H1 (cell line): ENCODE data around the gene CD151. TPM values are rescaled to one million over a fixed set of nuclear protein-coding genes. Genes with fewer than 3 reads are reported as not detected.

Experiments
- CTCF ChIA-PET: fragments of 300-600 bp; sonication (Branson Sonifier 250); formaldehyde crosslinking; loops from one replicate; lab custom pipeline; 2021; ENCODE audit not compliant: partially characterized antibody; lab: Charles Lee
- POLR2A ChIA-PET: fragments of 300-600 bp; sonication (Branson Sonifier 250); formaldehyde crosslinking; loops from one replicate; lab custom pipeline; 2021; ENCODE audit warnings: inconsistent platforms; ENCODE audit not compliant: partially characterized antibody; lab: Charles Lee
- DNase-seq, 2 experiments: peaks; one replicate each; pipeline versions ENCODE4 v3.0.0 to v3.0.0-alpha.2; 2010 to 2022; ENCODE audit warnings: low spot score in 2 of 2, low read depth in 1 of 2, mixed read lengths in 1 of 2
- FAIRE-seq: peaks from 2 replicates; lab custom pipeline; 2011; peaks lifted over from hg19 to GRCh38; lab: Jason Lieb, UNC
- H2AFZ ChIP-seq: 2 replicates; pipeline ENCODE4 v1.8.1; 2012; ENCODE audit warnings: low read length, inconsistent platforms
- H2AK5ac ChIP-seq: 2 replicates; pipeline ENCODE4 v1.6.1; 2013; ENCODE audit warnings: low read depth, low read length
- H2BK120ac ChIP-seq: replicated peaks from 2 replicates; pipeline ENCODE3; 2013; ENCODE audit warnings: low read depth, low read length, inconsistent platforms
- H2BK12ac ChIP-seq: 2 replicates; pipeline ENCODE4 v1.6.1; 2013; ENCODE audit warnings: low read depth, low read length
- H2BK15ac ChIP-seq: 2 replicates; pipeline ENCODE4 v1.6.1; 2013; ENCODE audit warnings: low read length
- H2BK20ac ChIP-seq: 2 replicates; pipeline ENCODE4 v1.6.1; 2013; ENCODE audit warnings: low read length
- H2BK5ac ChIP-seq: 2 replicates; pipeline ENCODE4 v1.6.1; 2013; ENCODE audit warnings: low read depth, low read length
- H3K14ac ChIP-seq: 2 replicates; pipeline ENCODE4 v1.6.1; 2013; ENCODE audit warnings: inconsistent platforms; ENCODE audit not compliant: insufficient read length
- H3K18ac ChIP-seq: 2 replicates; pipeline ENCODE4 v1.6.1; 2013; ENCODE audit warnings: low read length; ENCODE audit errors: extremely low read depth
- H3K23ac ChIP-seq: 2 replicates; pipeline ENCODE4 v1.6.1; 2013; ENCODE audit warnings: inconsistent platforms; ENCODE audit not compliant: insufficient read length
- H3K23me2 ChIP-seq: 2 replicates; pipeline ENCODE4 v1.6.1; 2013; ENCODE audit warnings: low read depth, low read length
- H3K27ac ChIP-seq: 2 replicates; pipeline ENCODE4 v1.6.1; 2011; ENCODE audit warnings: low read depth, low read length, inconsistent platforms
- H3K27me3 ChIP-seq, 4 experiments: replicated peaks in 1 of 4; 1 replicate in 1 of 4; 2 replicates in 3 of 4; pipeline versions ENCODE4 v1.6.1 to v1.8.1; 2011 to 2013; ENCODE audit warnings: low read length in 3 of 4, mild to moderate bottlenecking in 3 of 4, inconsistent platforms in 2 of 4, mixed read lengths in 2 of 4, moderate library complexity in 1 of 4; ENCODE audit not compliant: control insufficient read depth in 3 of 4, insufficient read depth in 3 of 4; ENCODE audit errors: extremely low read depth in 1 of 4
- H3K36me3 ChIP-seq, 4 experiments: 2 replicates each; pipeline versions ENCODE4 v1.6.1 to v1.8.1; 2011 to 2013; ENCODE audit warnings: mild to moderate bottlenecking in 4 of 4, low read length in 3 of 4, moderate library complexity in 2 of 4, control low read depth in 1 of 4, inconsistent platforms in 1 of 4; ENCODE audit not compliant: insufficient read depth in 4 of 4, control insufficient read depth in 2 of 4
- H3K4ac ChIP-seq: replicated peaks from 2 replicates; pipeline ENCODE3; 2013; ENCODE audit warnings: low read length, low read depth, mixed read lengths, inconsistent platforms; ENCODE audit not compliant: insufficient read length
- H3K4me1 ChIP-seq, 4 experiments: replicated peaks in 1 of 4; 1 replicate in 1 of 4; 2 replicates in 3 of 4; pipeline versions ENCODE4 v1.6.1 to v1.8.1; 2011 to 2013; ENCODE audit warnings: low read length in 3 of 4, inconsistent platforms in 2 of 4, mixed read lengths in 1 of 4; ENCODE audit not compliant: insufficient read depth in 4 of 4, control insufficient read depth in 3 of 4
- H3K4me2 ChIP-seq, 2 experiments: 2 replicates each; pipeline versions ENCODE4 v1.6.1 to v1.8.1; 2011 to 2013; ENCODE audit warnings: low read depth in 2 of 2, low read length in 2 of 2, control low read depth in 1 of 2, inconsistent platforms in 1 of 2, mild to moderate bottlenecking in 1 of 2; ENCODE audit not compliant: insufficient read depth in 1 of 2
- H3K4me3 ChIP-seq, 4 experiments: fragments of 200-600, 300-600 bp in 1 of 4; sonication (generic), shearing (Covaris generic), sonication (Bioruptor Twin) in 1 of 4; 2 replicates each; pipeline versions ENCODE4 v1.5.1 to v1.8.1; 2011 to 2016; ENCODE audit warnings: low read length in 4 of 4, low read depth in 3 of 4, control low read depth in 2 of 4, inconsistent platforms in 2 of 4, mild to moderate bottlenecking in 2 of 4, mixed read lengths in 1 of 4, moderate library complexity in 1 of 4; ENCODE audit not compliant: insufficient read depth in 2 of 4; ENCODE audit errors: extremely low read depth in 1 of 4
- H3K56ac ChIP-seq: replicated peaks from 2 replicates; pipeline ENCODE3; 2013; ENCODE audit warnings: low read depth, mild to moderate bottlenecking, mixed read lengths, low read length, inconsistent platforms; ENCODE audit not compliant: insufficient read length
- H3K79me1 ChIP-seq: 2 replicates; pipeline ENCODE4 v1.6.1; 2013; ENCODE audit warnings: low read depth, low read length, control low read depth
- H3K79me2 ChIP-seq, 2 experiments: 2 replicates each; pipeline versions ENCODE4 v1.6.1 to v1.8.1; 2012 to 2013; ENCODE audit warnings: low read length in 2 of 2, mild to moderate bottlenecking in 2 of 2, inconsistent platforms in 1 of 2; ENCODE audit not compliant: insufficient read depth in 2 of 2, control insufficient read depth in 1 of 2
- H3K9ac ChIP-seq, 4 experiments: replicated peaks in 1 of 4; 1 replicate in 1 of 4; 2 replicates in 3 of 4; pipeline versions ENCODE4 v1.6.1 to v1.8.1; 2011 to 2013; ENCODE audit warnings: low read depth in 3 of 4, low read length in 3 of 4, control low read depth in 2 of 4, mild to moderate bottlenecking in 2 of 4, moderate library complexity in 2 of 4, inconsistent platforms in 1 of 4; ENCODE audit errors: extremely low read depth in 1 of 4
- H3K9me3 ChIP-seq, 2 experiments: 2 replicates each; pipeline versions ENCODE4 v1.6.1 to v1.8.1; 2012 to 2013; ENCODE audit warnings: mild to moderate bottlenecking in 2 of 2, moderate library complexity in 2 of 2, control low read depth in 1 of 2, inconsistent platforms in 1 of 2, low read depth in 1 of 2, low read length in 1 of 2, mixed read lengths in 1 of 2; ENCODE audit not compliant: insufficient read depth in 2 of 2
- H4K20me1 ChIP-seq, 2 experiments: replicated peaks in 1 of 2; 2 replicates each; pipeline versions ENCODE3 to v1.8.1; 2011 to 2013; ENCODE audit warnings: inconsistent platforms in 2 of 2, low read length in 2 of 2, mild to moderate bottlenecking in 1 of 2; ENCODE audit not compliant: insufficient read depth in 2 of 2, control insufficient read depth in 1 of 2
- H4K5ac ChIP-seq: 2 replicates; pipeline ENCODE4 v1.6.1; 2013; ENCODE audit warnings: low read length, low read depth, mixed read lengths, inconsistent platforms; ENCODE audit not compliant: insufficient read length
- H4K8ac ChIP-seq: 2 replicates; pipeline ENCODE4 v1.8.0; 2013; ENCODE audit warnings: mild to moderate bottlenecking, moderate library complexity, low read length, inconsistent platforms; ENCODE audit not compliant: insufficient read depth; ENCODE audit errors: extremely low read depth
- H4K91ac ChIP-seq: replicated peaks from 2 replicates; pipeline ENCODE3; 2013; ENCODE audit warnings: low read length, mixed read lengths, inconsistent platforms; ENCODE audit not compliant: insufficient read length
- CTBP2 ChIP-seq: IDR thresholded peaks from 2 replicates; pipeline ENCODE4 v1.7.0; 2011; ENCODE audit warnings: borderline replicate concordance, mild to moderate bottlenecking, moderate library complexity, mixed read lengths, low read length; ENCODE audit not compliant: insufficient read depth, insufficient read length
- NRF1 ChIP-seq: IDR thresholded peaks from 2 replicates; pipeline ENCODE4 v1.6.1; 2011; ENCODE audit warnings: mild to moderate bottlenecking, low read depth, low read length, improper control_type of control experiment
- POU5F1 ChIP-seq: IDR thresholded peaks from 2 replicates; pipeline ENCODE4 v1.6.1; 2011; ENCODE audit warnings: low read depth, mild to moderate bottlenecking, low read length, moderate library complexity
- RAD21 ChIP-seq, 2 experiments: IDR thresholded peaks in 1 of 2; conservative IDR thresholded peaks in 1 of 2; 2 replicates each; pipeline ENCODE4 v1.6.1; 2011; ENCODE audit warnings: low read depth in 2 of 2, low read length in 2 of 2, improper control_type of control experiment in 1 of 2, inconsistent platforms in 1 of 2, mild to moderate bottlenecking in 1 of 2, moderate library complexity in 1 of 2
- SAP30 ChIP-seq: fragments of 300-600 bp; sonication (generic); IDR thresholded peaks from 2 replicates; pipeline ENCODE4 v1.7.1; 2012; ENCODE audit warnings: low read length, moderate library complexity, mild to moderate bottlenecking, inconsistent platforms; ENCODE audit not compliant: insufficient read depth, insufficient replicate concordance
- SP1 ChIP-seq: IDR thresholded peaks from 2 replicates; pipeline ENCODE4 v1.6.1; 2011; ENCODE audit warnings: low read depth, low read length
- TAF7 ChIP-seq: optimal IDR thresholded peaks from 2 replicates; pipeline ENCODE3; 2011; ENCODE audit warnings: low read depth, mild to moderate bottlenecking, inconsistent platforms, low read length, moderate library complexity, borderline replicate concordance
- WGBS, 2 experiments: shearing (Covaris generic) in 1 of 2; methylation state at CpG; one replicate each; pipeline versions ENCODE4 v1.1.6 to v1.1.7; 2013 to 2015; ENCODE audit warnings: low lambda C conversion rate in 2 of 2, mixed read lengths in 2 of 2, inconsistent platforms in 1 of 2, low coverage in 1 of 2, missing lambda C conversion rate in 1 of 2; ENCODE audit not compliant: insufficient replicate concordance in 2 of 2, insufficient coverage in 1 of 2, insufficient read length in 1 of 2; ENCODE audit errors: extremely low coverage in 1 of 2, missing lambda C conversion rate in 1 of 2; 5-methylcytosine and 5-hydroxymethylcytosine counted together
- polyA plus RNA-seq, 7 experiments: library from polyadenylated mRNA; depleted of rRNA in 3 of 7; stranded (reverse) in 5 of 7; unstranded in 2 of 7; fragments of >200 nt in 5 of 7; fragments of 200-250 nt in 2 of 7; gene quantifications; 1 replicate in 5 of 7; 2 replicates in 1 of 7; 4 replicates in 1 of 7; pipeline versions ENCODE4 v1.2.1 to v1.2.3, GENCODE V29; 2011 to 2013; ENCODE audit warnings: missing spikeins in 2 of 7, mixed read lengths in 2 of 7
- total RNA-seq: library from RNA; stranded (reverse); fragmentation: NEBNext Ultra II Directional; extraction: Animal tissue kit (Norgen Biotek cat#: 25700); gene quantifications from 2 replicates; pipeline ENCODE4 v1.2.1, GENCODE V29; 2021
- TF ChIP-seq, protein P1 (sequence below): IDR thresholded peaks from 2 replicates; pipeline ENCODE4 v1.6.1; 2011; ENCODE audit warnings: low read length, improper control_type of control experiment

CD151 gene
- total and polyA plus RNA-seq, 2 of the 8 experiments (the other 6 are each of a cell fraction or from before 2014, with no cell fraction given), result 101 to 212 TPM

DNA sequence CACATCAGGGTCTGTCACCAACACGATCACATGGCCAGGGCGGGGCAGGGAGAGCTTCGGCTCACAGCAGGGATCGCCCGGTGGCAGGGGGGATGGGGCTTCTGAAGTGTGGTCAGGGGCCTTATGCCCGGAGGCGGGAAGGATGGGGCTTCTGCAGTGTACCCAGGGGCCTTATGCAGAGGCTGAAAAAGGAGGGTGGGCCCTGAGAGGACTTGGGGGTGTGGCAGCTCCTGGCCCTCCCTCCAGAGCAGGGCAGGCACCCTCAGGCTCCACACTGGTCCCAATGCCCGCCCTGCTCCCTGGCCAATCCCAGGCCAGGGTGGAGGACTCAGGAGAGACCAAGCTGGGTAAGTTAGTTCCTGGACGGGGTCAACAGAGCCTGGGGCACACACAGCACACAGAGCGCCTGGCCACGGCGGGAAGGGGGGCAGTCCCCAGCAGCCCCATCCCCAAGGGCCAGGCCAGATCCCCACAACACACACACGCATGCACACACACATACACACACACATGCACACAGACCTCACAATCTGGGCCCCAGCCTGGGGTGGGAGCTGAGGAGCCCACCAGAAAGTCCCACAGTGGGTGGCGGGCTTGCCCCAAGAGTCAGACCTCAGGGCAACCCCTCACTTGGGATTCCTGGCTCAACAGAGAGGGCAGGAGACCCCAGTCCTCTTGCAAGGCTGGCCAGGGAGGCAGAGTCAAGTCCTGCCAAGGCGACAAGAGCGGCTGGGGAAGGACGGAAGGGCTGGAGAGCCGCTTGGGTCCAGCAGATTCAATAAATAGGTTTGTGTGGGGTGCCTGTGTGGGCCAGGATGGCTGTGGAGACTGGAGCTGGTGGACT lies 41.8 kb upstream of the CD151 start:
- Histone ChIP-seq H3K79me1 (peaks cover 3% of the 10 kb centered on the region; the same call in 1 of the 2 replicates), H3K9me3 (no peaks in the 10 kb centered on the region), H3K18ac (no peak overlapping the region), H2BK5ac (peak overlapping the region; percentile 78), H3K56ac (no peak overlapping the region), H2BK12ac (no peak overlapping the region), H2BK20ac (no peak overlapping the region), H3K36me3 (peaks cover 0 to 12% (median 0%) of the 10 kb centered on the region in 4 experiments; a peak in 3 of 8 replicates), H4K5ac (peak overlapping the region; percentile 10), H2AFZ (no peak overlapping the region), H3K79me2 (no peaks in the 10 kb centered on the region; a peak in 1 of 4 replicates), H3K27ac (no peak overlapping the region), H3K4ac (no peak overlapping the region), H2BK120ac (no peak overlapping the region), H4K8ac (no peak overlapping the region; the same call in 1 of the 2 replicates), H2BK15ac (peak overlapping the region; percentile 72; the same call in 1 of the 2 replicates), H3K23ac (no peak overlapping the region), H3K14ac (no peak overlapping the region), H4K20me1 (peaks cover 2 to 13% of the 10 kb centered on the region in 2 experiments), H2AK5ac (no peak overlapping the region), H4K91ac (no peak overlapping the region), H3K9ac (no peak overlapping the region), H3K4me2 (peak overlapping the region; percentile 46 to 60), H3K23me2 (no peaks in the 10 kb centered on the region; the same call in 1 of the 2 replicates), H3K4me1 (peaks cover 0 to 25% (median 15%) of the 10 kb centered on the region in 4 experiments; a peak in 6 of 7 replicates), H3K27me3 (no peaks in the 10 kb centered on the region), H3K4me3 (peak overlapping the region in 1 of 4 experiments; percentile 44; a peak in 2 of 8 replicates)
- 61% methylated on average over 18 of the region's 18 CpGs; no CpG with 5 or more reads in 1 of the 2 experiments for WGBS, 2 experiments
- DNase-seq, result peak in 1 of 2 experiments; percentile 85
- CTCF ChIA-PET, result interaction anchor here (0.7 to 1.2 kb wide), 6 partner anchors 14 to 67 kb away, joined by 3 read pairs; no protein-coding TSS in a partner anchor
- no peak for FAIRE-seq
- POLR2A ChIA-PET, result interaction anchor here (0.7 to 53.0 kb wide), 14 partner anchors 8 to 250 kb away, joined by 3 to 1917 read pairs (median 4); partner anchors contain the start of genes CD151, CRACR2B, GATD1 and PIDD1
- TF ChIP-seq CTBP2 (peak; percentile 61), RAD21 (IDR thresholded peaks at IDR 0.05 in 1 of 2, conservative IDR thresholded peaks at IDR 0.05 in 1 of 2; ENCODE audit: low read depth in 2 of 2, low read length in 2 of 2) (no peak), SAP30 (no peak), POU5F1 (no peak), NRF1 (no peak), TAF7 (no peak), SP1 (no peak; the same call in 1 of the 2 replicates)
- TF ChIP-seq, protein P1, sequence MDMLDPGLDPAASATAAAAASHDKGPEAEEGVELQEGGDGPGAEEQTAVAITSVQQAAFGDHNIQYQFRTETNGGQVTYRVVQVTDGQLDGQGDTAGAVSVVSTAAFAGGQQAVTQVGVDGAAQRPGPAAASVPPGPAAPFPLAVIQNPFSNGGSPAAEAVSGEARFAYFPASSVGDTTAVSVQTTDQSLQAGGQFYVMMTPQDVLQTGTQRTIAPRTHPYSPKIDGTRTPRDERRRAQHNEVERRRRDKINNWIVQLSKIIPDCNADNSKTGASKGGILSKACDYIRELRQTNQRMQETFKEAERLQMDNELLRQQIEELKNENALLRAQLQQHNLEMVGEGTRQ, result peak; percentile 5; the same call in 1 of the 2 replicates
